GM12878 (cell line): ENCODE measurements around the gene TSHZ2. TPM values are rescaled to one million over a fixed set of nuclear protein-coding genes. Genes with fewer than 3 reads are reported as not detected.

ENCODE experiments used
- ATAC-seq: fragments of 200-7000 bp; cut with Tn5 transposase; 3 replicates; pipeline ENCODE4 v1.9.1; 2020; ENCODE audit warnings: mild to moderate bottlenecking, moderate library complexity
- BruUV-seq: library from RNA; stranded (reverse); fragments of 400-500 nt; replicated peaks from 2 replicates; lab custom pipeline; 2021; lab: Mats Ljungman, UMichigan
- CTCF ChIA-PET: fragments of 300-600 bp; sonication (Branson Sonifier 250); formaldehyde crosslinking; extraction: SDS; loops from one replicate; lab custom pipeline; 2021; ENCODE audit warnings: inconsistent platforms; lab: Yijun Ruan, JAX
- POLR2A ChIA-PET: fragments of 350-600 bp; formaldehyde crosslinking; extraction: SDS; loops from one replicate; lab custom pipeline; 2021; ENCODE audit warnings: inconsistent platforms; lab: Charles Lee
- RAD21 ChIA-PET: fragments of 300-600 bp; sonication (Branson Sonifier 250); formaldehyde crosslinking; loops from one replicate; lab custom pipeline; 2023; ENCODE audit warnings: antibody characterized with exemption; ENCODE audit not compliant: unreplicated experiment; lab: Charles Lee
- SMC1A ChIA-PET: fragments of 300-600 bp; sonication (Branson Sonifier 250); formaldehyde crosslinking; loops from one replicate; lab custom pipeline; 2023; ENCODE audit not compliant: unreplicated experiment, uncharacterized antibody; lab: Charles Lee
- DNase-seq: peaks from one replicate; pipeline ENCODE4 v3.0.0-alpha.2; 2011; ENCODE audit warnings: low read depth, low spot score
- FAIRE-seq: peaks from 3 replicates; lab custom pipeline; 2011; peaks lifted over from hg19 to GRCh38; lab: Jason Lieb, UNC
- H2AFZ ChIP-seq: 2 replicates; pipeline ENCODE4 v1.6.0; 2011; ENCODE audit warnings: low read depth, low read length, control low read depth; ENCODE audit not compliant: control insufficient read depth
- H3K27ac ChIP-seq: 2 replicates; pipeline ENCODE4 v1.5.1; 2011; ENCODE audit warnings: control low read depth; ENCODE audit not compliant: control insufficient read depth, insufficient read depth
- H3K27me3 ChIP-seq, 2 experiments: replicated peaks in 1 of 2; 2 replicates each; pipeline versions ENCODE4 v1.6.0 to v1.6.1; 2011; ENCODE audit warnings: low read length in 1 of 2; ENCODE audit not compliant: control insufficient read depth in 2 of 2, insufficient read depth in 2 of 2
- H3K36me3 ChIP-seq, 2 experiments: 2 replicates each; pipeline ENCODE4 v1.5.1; 2011; ENCODE audit warnings: low read length in 1 of 2; ENCODE audit not compliant: control insufficient read depth in 2 of 2, insufficient read depth in 2 of 2
- H3K4me1 ChIP-seq: 2 replicates; pipeline ENCODE4 v1.6.1; 2011; ENCODE audit warnings: mild to moderate bottlenecking, low read length, moderate library complexity, mixed read lengths; ENCODE audit not compliant: control insufficient read depth, insufficient read depth
- H3K4me2 ChIP-seq: 2 replicates; pipeline ENCODE4 v1.6.0; 2011; ENCODE audit warnings: control low read depth; ENCODE audit not compliant: control insufficient read depth, insufficient read depth
- H3K4me3 ChIP-seq: fragments of 200-600 bp; sonication (generic); 2 replicates; pipeline ENCODE4 v1.5.1; 2016
- H3K79me2 ChIP-seq: 2 replicates; pipeline ENCODE4 v1.6.0; 2011; ENCODE audit warnings: low read length; ENCODE audit not compliant: control insufficient read depth, insufficient read depth
- H3K9ac ChIP-seq: 2 replicates; pipeline ENCODE4 v1.8.0; 2011; ENCODE audit warnings: low read length, control low read depth, mixed read lengths; ENCODE audit not compliant: control insufficient read depth, insufficient read depth
- H3K9me3 ChIP-seq: replicated peaks from 3 replicates; pipeline ENCODE4 v1.5.1; 2011; ENCODE audit warnings: mild to moderate bottlenecking, low read length; ENCODE audit not compliant: control insufficient read depth, insufficient read depth
- H4K20me1 ChIP-seq: 2 replicates; pipeline ENCODE4 v1.6.0; 2011; ENCODE audit not compliant: control insufficient read depth, insufficient read depth
- MTA2 ChIP-seq: fragments of 450-650 bp; IDR thresholded peaks from 2 replicates; pipeline ENCODE4 v1.6.1; 2016; ENCODE audit warnings: low read depth, mild to moderate bottlenecking, moderate library complexity
- NR2C1 ChIP-seq: fragments of 450-650 bp; IDR thresholded peaks from 2 replicates; pipeline ENCODE4 v1.6.1; 2017; ENCODE audit warnings: antibody characterized with exemption, mild to moderate bottlenecking, moderate library complexity
- PML ChIP-seq: IDR thresholded peaks from 2 replicates; pipeline ENCODE4 v1.6.1; 2012; ENCODE audit warnings: low read length, inconsistent platforms
- SRF ChIP-seq, 2 experiments: IDR thresholded peaks; 2 replicates each; pipeline ENCODE4 v1.6.1; 2011; ENCODE audit warnings: low read depth in 2 of 2, low read length in 2 of 2, mild to moderate bottlenecking in 1 of 2, moderate library complexity in 1 of 2
- TARDBP ChIP-seq: IDR thresholded peaks from 2 replicates; pipeline ENCODE4 v1.6.1; 2016; ENCODE audit warnings: borderline replicate concordance
- TBL1XR1 ChIP-seq: IDR thresholded peaks from 2 replicates; pipeline ENCODE4 v1.6.1; 2012; ENCODE audit warnings: low read depth, low read length, improper control_type of control experiment
- ZBED1 ChIP-seq: IDR thresholded peaks from 2 replicates; pipeline ENCODE4 v1.6.1; 2016; ENCODE audit warnings: borderline replicate concordance
- ZNF384 ChIP-seq: IDR thresholded peaks from 2 replicates; pipeline ENCODE4 v1.6.1; 2012; ENCODE audit warnings: low read depth, mild to moderate bottlenecking, low read length, improper control_type of control experiment, borderline replicate concordance
- ZNF622 ChIP-seq: fragments of 450-650 bp; IDR thresholded peaks from 2 replicates; pipeline ENCODE4 v1.6.1; 2017; ENCODE audit warnings: mild to moderate bottlenecking, inconsistent platforms
- WGBS: methylation state at CpG from one replicate; pipeline ENCODE4 v1.1.6; 2016; ENCODE audit warnings: low lambda C conversion rate; ENCODE audit not compliant: insufficient replicate concordance, insufficient coverage; ENCODE audit errors: missing lambda C conversion rate; 5-methylcytosine and 5-hydroxymethylcytosine counted together
- in situ Hi-C: fragments of 300-500 bp; cut with MboI; formaldehyde crosslinking; loops from 9 replicates; pipeline ENCODE4 v1.14.3; 2018; ENCODE audit warnings: mixed read lengths
- intact Hi-C: fragments of 100-400 bp; cut with micrococcal nuclease; formaldehyde crosslinking; loops from one replicate; pipeline ENCODE4 v1.14.2; 2022; ENCODE audit not compliant: unreplicated experiment
- polyA plus RNA-seq, 11 experiments: library from polyadenylated mRNA; depleted of rRNA in 4 of 11; unstranded in 6 of 11; stranded (reverse) in 5 of 11; fragments of >200 nt; fragmentation: Nextera tagmentation in 4 of 11; fragmentation: Illumina TruSeq in 1 of 11; extraction: Ambion mirVana in 4 of 11; extraction: Trizol in 1 of 11; gene quantifications; 1 replicate in 1 of 11; 2 replicates in 10 of 11; pipeline versions ENCODE4 v1.2.1 to v1.2.3, GENCODE V29; 2011 to 2016; ENCODE audit warnings: inconsistent platforms in 2 of 11, missing spikeins in 2 of 11, low read depth in 1 of 11
- total RNA-seq, 4 experiments: library from RNA; depleted of rRNA in 3 of 4; stranded (reverse); fragments of >200 nt in 3 of 4; fragmentation: Illumina TruSeq in 1 of 4; extraction: Trizol in 1 of 4; gene quantifications; 2 replicates each; pipeline versions ENCODE4 v1.2.1 to v1.2.3, GENCODE V29; 2013 to 2021

TSHZ2 gene
- total and polyA plus RNA-seq, 10 of the 15 experiments (the other 5 are each of a cell fraction or from before 2014, with no cell fraction given), result 0.01 to 0.86 (median 0.13) TPM; not detected in 2

GRCh38 chr20:52978851-52979250, 6.7 kb downstream of the TSHZ2 start:
- Histone ChIP-seq H3K27me3 (peaks cover 0 to 13% of the 10 kb centered on the region in 2 experiments; a peak in 2 of 4 replicates), H3K4me3 (no peak overlapping the region), H2AFZ (no peak overlapping the region), H3K27ac (no peak overlapping the region), H3K9ac (no peak overlapping the region), H3K4me1 (no peaks in the 10 kb centered on the region), H3K36me3 (no peaks in the 10 kb centered on the region), H4K20me1 (no peaks in the 10 kb centered on the region), H3K9me3 (no peaks in the 10 kb centered on the region), H3K4me2 (no peak overlapping the region), H3K79me2 (no peaks in the 10 kb centered on the region)
- SMC1A ChIA-PET, result interaction anchor here (1.0 to 8.4 kb wide), 4 partner anchors 9 to 129 kb away, joined by 3 to 138 read pairs (median 4); no protein-coding TSS in a partner anchor
- no peak for DNase-seq
- intact Hi-C loops, result no loop called here
- POLR2A ChIA-PET, result interaction anchor here (0.5 kb wide), 1 partner anchor 616 kb away, joined by 9 read pairs; no protein-coding TSS in a partner anchor
- in situ Hi-C loops, result no loop called here
- TF ChIP-seq TARDBP (no peak), NR2C1 (no peak), TBL1XR1 (no peak), PML (no peak), ZNF384 (no peak), MTA2 (no peak), ZBED1 (no peak), SRF (IDR thresholded peaks at IDR 0.05; ENCODE audit: low read depth in 2 of 2, low read length in 2 of 2) (no peak)
- WGBS, result 0% methylated on average over 2 of the region's 2 CpGs
- no peak for FAIRE-seq
- CTCF ChIA-PET, result interaction anchor here (0.6 to 1.5 kb wide), 3 partner anchors 19 to 30 kb away, joined by 3 to 4 read pairs (median 3); no protein-coding TSS in a partner anchor
- ATAC-seq, result no peak
- RAD21 ChIA-PET, result interaction anchor here (1.0 kb wide), 1 partner anchor 26 kb away, joined by 4 read pairs; no protein-coding TSS in a partner anchor
- BruUV-seq, result no TSS peak

- Histone ChIP-seq H2AFZ (no peak overlapping the region), H3K36me3 (no peaks in the 10 kb centered on the region), H3K79me2 (no peaks in the 10 kb centered on the region), H3K27ac (no peak overlapping the region), H3K4me3 (no peak overlapping the region), H3K4me2 (no peak overlapping the region), H3K9ac (no peak overlapping the region), H4K20me1 (no peaks in the 10 kb centered on the region), H3K27me3 (peaks cover 0 to 9% of the 10 kb centered on the region in 2 experiments; a peak in 2 of 4 replicates), H3K9me3 (no peaks in the 10 kb centered on the region), H3K4me1 (no peaks in the 10 kb centered on the region)
- ChIA-PET POLR2A (no interaction called here), CTCF (no interaction called here), RAD21 (no interaction called here), SMC1A (interaction anchor here (1.7 to 8.4 kb wide), 3 partner anchors 10 to 49 kb away, joined by 5 to 138 read pairs (median 5); no protein-coding TSS in a partner anchor)
- no peak for FAIRE-seq
- no TSS peak for BruUV-seq
- no peak for ATAC-seq
- in situ Hi-C loops, result no loop called here
- 78% methylated on average over 8 of the region's 8 CpGs for WGBS
- intact Hi-C loops, result no loop called here
- TF ChIP-seq ZNF622, result no peak
- DNase-seq, result no peak
These were observed 8.9 kb downstream of the TSHZ2 start for GRCh38 chr20:52981051-52981450.
